Measurements from ENCODE around the gene RSPO3.

Gene RSPO3

DNA sequence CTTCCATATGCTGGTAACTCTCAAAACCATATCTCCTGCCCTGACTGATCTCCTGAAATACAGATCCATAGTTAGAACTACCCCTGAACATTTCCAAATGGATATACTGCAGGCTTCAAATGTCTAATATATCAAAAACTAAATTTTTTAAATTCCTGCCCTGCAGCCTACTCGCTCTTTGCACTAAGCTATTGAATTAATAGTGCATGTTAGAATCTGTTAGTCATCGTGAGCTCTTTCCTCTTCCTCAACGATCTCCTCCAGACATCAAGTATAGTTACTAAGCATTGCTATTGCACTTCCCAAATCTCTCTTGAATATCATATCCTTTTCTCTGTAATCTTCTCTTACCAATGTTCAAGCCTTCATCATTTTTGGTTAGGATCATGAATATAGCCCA lies 26.0 kb upstream of the RSPO3 start:
- no peak for TF ChIP-seq TCF4 (CRISPR knock-in tag; IDR thresholded peaks at IDR 0.05; ENCODE audit: borderline replicate concordance)
- TF ChIP-seq ZFP30 (CRISPR knock-in tag; IDR thresholded peaks at IDR 0.05), result no peak
- no peak for TF ChIP-seq ISL1 (CRISPR knock-in tag; IDR thresholded peaks at IDR 0.05)
- TF ChIP-seq, protein P1, sequence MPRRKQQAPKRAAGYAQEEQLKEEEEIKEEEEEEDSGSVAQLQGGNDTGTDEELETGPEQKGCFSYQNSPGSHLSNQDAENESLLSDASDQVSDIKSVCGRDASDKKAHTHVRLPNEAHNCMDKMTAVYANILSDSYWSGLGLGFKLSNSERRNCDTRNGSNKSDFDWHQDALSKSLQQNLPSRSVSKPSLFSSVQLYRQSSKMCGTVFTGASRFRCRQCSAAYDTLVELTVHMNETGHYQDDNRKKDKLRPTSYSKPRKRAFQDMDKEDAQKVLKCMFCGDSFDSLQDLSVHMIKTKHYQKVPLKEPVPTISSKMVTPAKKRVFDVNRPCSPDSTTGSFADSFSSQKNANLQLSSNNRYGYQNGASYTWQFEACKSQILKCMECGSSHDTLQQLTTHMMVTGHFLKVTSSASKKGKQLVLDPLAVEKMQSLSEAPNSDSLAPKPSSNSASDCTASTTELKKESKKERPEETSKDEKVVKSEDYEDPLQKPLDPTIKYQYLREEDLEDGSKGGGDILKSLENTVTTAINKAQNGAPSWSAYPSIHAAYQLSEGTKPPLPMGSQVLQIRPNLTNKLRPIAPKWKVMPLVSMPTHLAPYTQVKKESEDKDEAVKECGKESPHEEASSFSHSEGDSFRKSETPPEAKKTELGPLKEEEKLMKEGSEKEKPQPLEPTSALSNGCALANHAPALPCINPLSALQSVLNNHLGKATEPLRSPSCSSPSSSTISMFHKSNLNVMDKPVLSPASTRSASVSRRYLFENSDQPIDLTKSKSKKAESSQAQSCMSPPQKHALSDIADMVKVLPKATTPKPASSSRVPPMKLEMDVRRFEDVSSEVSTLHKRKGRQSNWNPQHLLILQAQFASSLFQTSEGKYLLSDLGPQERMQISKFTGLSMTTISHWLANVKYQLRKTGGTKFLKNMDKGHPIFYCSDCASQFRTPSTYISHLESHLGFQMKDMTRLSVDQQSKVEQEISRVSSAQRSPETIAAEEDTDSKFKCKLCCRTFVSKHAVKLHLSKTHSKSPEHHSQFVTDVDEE (CRISPR knock-in tag; IDR thresholded peaks at IDR 0.05), result no peak
- no peak for TF ChIP-seq CREB5 (CRISPR knock-in tag; IDR thresholded peaks at IDR 0.05; ENCODE audit: low read depth)
- no peak for TF ChIP-seq ESRRG (CRISPR knock-in tag; IDR thresholded peaks at IDR 0.05)
- no peak for TF ChIP-seq RARB (CRISPR knock-in tag; IDR thresholded peaks at IDR 0.05)
- TF ChIP-seq ARNTL (CRISPR knock-in tag; IDR thresholded peaks at IDR 0.05; ENCODE audit: borderline replicate concordance, low read depth), result no peak
- no peak for TF ChIP-seq ZNF565 (CRISPR knock-in tag; conservative IDR thresholded peaks at IDR 0.05; ENCODE audit: low read depth)
- ATAC-seq, result no peak

GRCh38 chr6:127094791-127095190 lies 23.7 kb upstream of the RSPO3 start:
- no peak for ATAC-seq

GRCh38 chr6:127096167-127096566 lies 22.3 kb upstream of the RSPO3 start:
- no peak for ATAC-seq
- TF ChIP-seq ARNTL (CRISPR knock-in tag; IDR thresholded peaks at IDR 0.05; ENCODE audit: borderline replicate concordance, low read depth) (no peak), RARB (CRISPR knock-in tag; IDR thresholded peaks at IDR 0.05) (no peak), PPARA (CRISPR knock-in tag; IDR thresholded peaks at IDR 0.05; ENCODE audit: borderline replicate concordance) (no peak), ZNF8 (CRISPR knock-in tag; IDR thresholded peaks at IDR 0.05) (no peak), ZNF565 (CRISPR knock-in tag; conservative IDR thresholded peaks at IDR 0.05; ENCODE audit: low read depth) (no peak), ISL1 (CRISPR knock-in tag; IDR thresholded peaks at IDR 0.05) (no peak), ZFP3 (CRISPR knock-in tag; IDR thresholded peaks at IDR 0.05) (no peak), CSRNP3 (CRISPR knock-in tag; IDR thresholded peaks at IDR 0.05) (no peak)
- TF ChIP-seq, protein P2, sequence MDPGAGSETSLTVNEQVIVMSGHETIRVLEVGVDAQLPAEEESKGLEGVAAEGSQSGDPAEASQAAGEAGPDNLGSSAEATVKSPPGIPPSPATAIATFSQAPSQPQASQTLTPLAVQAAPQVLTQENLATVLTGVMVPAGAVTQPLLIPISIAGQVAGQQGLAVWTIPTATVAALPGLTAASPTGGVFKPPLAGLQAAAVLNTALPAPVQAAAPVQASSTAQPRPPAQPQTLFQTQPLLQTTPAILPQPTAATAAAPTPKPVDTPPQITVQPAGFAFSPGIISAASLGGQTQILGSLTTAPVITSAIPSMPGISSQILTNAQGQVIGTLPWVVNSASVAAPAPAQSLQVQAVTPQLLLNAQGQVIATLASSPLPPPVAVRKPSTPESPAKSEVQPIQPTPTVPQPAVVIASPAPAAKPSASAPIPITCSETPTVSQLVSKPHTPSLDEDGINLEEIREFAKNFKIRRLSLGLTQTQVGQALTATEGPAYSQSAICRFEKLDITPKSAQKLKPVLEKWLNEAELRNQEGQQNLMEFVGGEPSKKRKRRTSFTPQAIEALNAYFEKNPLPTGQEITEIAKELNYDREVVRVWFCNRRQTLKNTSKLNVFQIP (CRISPR knock-in tag; IDR thresholded peaks at IDR 0.05; ENCODE audit: borderline replicate concordance, low read depth), result no peak

More at GRCh38 chr6:127094791-127095190, 23.7 kb upstream of the RSPO3 start:
- TF ChIP-seq, protein P1 (CRISPR knock-in tag; IDR thresholded peaks at IDR 0.05), result no peak
- no peak for TF ChIP-seq CSRNP3 (CRISPR knock-in tag; IDR thresholded peaks at IDR 0.05)
- TF ChIP-seq ZNF565 (CRISPR knock-in tag; conservative IDR thresholded peaks at IDR 0.05; ENCODE audit: low read depth), result no peak
- TF ChIP-seq CSDC2 (CRISPR knock-in tag; IDR thresholded peaks at IDR 0.05), result no peak
- no peak for TF ChIP-seq BACH2 (CRISPR knock-in tag; IDR thresholded peaks at IDR 0.05; ENCODE audit: borderline replicate concordance)
- no peak for TF ChIP-seq ZFP3 (CRISPR knock-in tag; IDR thresholded peaks at IDR 0.05)
- TF ChIP-seq, protein P2 (CRISPR knock-in tag; IDR thresholded peaks at IDR 0.05; ENCODE audit: borderline replicate concordance, low read depth), result no peak
- no peak for TF ChIP-seq OSR1 (CRISPR knock-in tag; IDR thresholded peaks at IDR 0.05)
- no peak for TF ChIP-seq ZC3H10 (CRISPR knock-in tag; IDR thresholded peaks at IDR 0.05)
- no peak for TF ChIP-seq ESRRG (CRISPR knock-in tag; IDR thresholded peaks at IDR 0.05)
- TF ChIP-seq TOX (CRISPR knock-in tag; IDR thresholded peaks at IDR 0.05; ENCODE audit: borderline replicate concordance), result no peak
- TF ChIP-seq ARNTL (CRISPR knock-in tag; IDR thresholded peaks at IDR 0.05; ENCODE audit: borderline replicate concordance, low read depth), result no peak
- TF ChIP-seq ZNF70 (CRISPR knock-in tag; IDR thresholded peaks at IDR 0.05), result no peak
- no peak for TF ChIP-seq RARB (CRISPR knock-in tag; IDR thresholded peaks at IDR 0.05)
- TF ChIP-seq PPARA (CRISPR knock-in tag; IDR thresholded peaks at IDR 0.05; ENCODE audit: borderline replicate concordance), result no peak
- TF ChIP-seq ZNF8 (CRISPR knock-in tag; IDR thresholded peaks at IDR 0.05), result no peak

Measured in SK-N-SH treated with all-trans-retinoic acid at 6 μM for 48 hours (cell line).